Endothelial cell (in vitro differentiated cells): ENCODE measurements around the gene TPX2. TPM values are rescaled to one million over a fixed set of nuclear protein-coding genes. Genes with fewer than 3 reads are reported as not detected.
A peak's percentile ranks its signal among the peaks of the same experiment; 100 is the strongest.

Source experiments
- DNase-seq: peaks from one replicate; pipeline ENCODE4 v3.0.0; 2021; ENCODE audit warnings: low spot score
- H3K27ac Mint-ChIP-seq: one replicate; pipeline ENCODE4 v1.8.0; 2021; ENCODE audit warnings: mixed read lengths, inconsistent platforms; ENCODE audit not compliant: unreplicated experiment
- H3K27me3 Mint-ChIP-seq: one replicate; pipeline ENCODE4 v1.8.0; 2021; ENCODE audit warnings: mild to moderate bottlenecking, moderate library complexity, mixed read lengths, inconsistent platforms; ENCODE audit not compliant: unreplicated experiment
- H3K36me3 Mint-ChIP-seq: one replicate; pipeline ENCODE4 v1.8.0; 2021; ENCODE audit warnings: mild to moderate bottlenecking, low read depth, mixed read lengths, inconsistent platforms; ENCODE audit not compliant: unreplicated experiment
- H3K4me1 Mint-ChIP-seq: one replicate; pipeline ENCODE4 v1.8.0; 2021; ENCODE audit warnings: mild to moderate bottlenecking, mixed read lengths, inconsistent platforms; ENCODE audit not compliant: unreplicated experiment
- H3K4me3 Mint-ChIP-seq: one replicate; pipeline ENCODE4 v1.8.0; 2021; ENCODE audit warnings: mild to moderate bottlenecking, mixed read lengths, inconsistent platforms; ENCODE audit not compliant: unreplicated experiment
- H3K9me3 Mint-ChIP-seq: one replicate; pipeline ENCODE4 v1.8.0; 2021; ENCODE audit warnings: mixed read lengths, inconsistent platforms; ENCODE audit not compliant: unreplicated experiment
- CTCF ChIP-seq: fragments of 200-600 bp; sonication (generic); IDR thresholded peaks from one replicate; pipeline ENCODE4 v1.5.0; 2021; ENCODE audit warnings: antibody characterized with exemption; ENCODE audit not compliant: unreplicated experiment
- total RNA-seq: library from RNA; stranded (reverse); fragmentation: NEBNext Ultra II Directional; extraction: Animal tissue kit (Norgen Biotek cat#: 25700); gene quantifications from one replicate; pipeline ENCODE4 v1.2.1, GENCODE V29; 2021; ENCODE audit not compliant: unreplicated experiment

Gene TPX2
- total RNA-seq, 1 donor from 2014 or later: 27.2 TPM

DNA sequence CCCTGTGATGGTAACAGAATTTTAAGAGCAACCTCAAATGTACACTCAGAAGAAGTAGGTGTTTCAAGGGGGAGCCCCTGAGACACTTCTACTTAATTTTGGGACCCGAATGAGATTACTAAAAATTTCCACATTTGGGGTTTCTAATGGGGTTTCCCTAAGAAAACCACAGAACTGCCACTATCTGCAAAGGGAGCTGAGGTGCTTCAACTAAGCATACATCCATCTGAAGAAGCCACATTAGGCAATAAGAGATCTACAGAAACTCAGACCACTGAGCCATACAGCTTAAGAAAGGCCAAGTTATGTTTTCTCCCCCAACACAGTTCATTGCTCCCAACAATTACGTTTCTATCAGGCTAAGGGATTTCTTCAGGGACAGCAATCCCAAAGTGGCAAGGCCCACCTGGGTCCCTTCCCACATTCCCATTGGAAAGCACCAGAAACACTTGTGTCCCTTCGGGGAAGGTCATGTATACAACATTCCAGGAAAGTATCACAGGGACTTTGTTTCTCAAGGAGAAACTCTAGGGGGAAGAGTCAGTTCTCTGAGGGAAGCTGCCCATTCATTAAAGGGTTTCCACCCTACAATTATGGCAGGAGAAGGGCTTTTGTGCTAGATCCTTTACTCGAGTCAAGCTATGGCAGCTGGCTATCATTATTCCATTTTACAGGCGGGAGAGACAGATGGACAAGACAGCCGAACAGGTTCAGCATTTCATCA, 21.4 kb upstream of the TPX2 start:
- Mint-ChIP-seq H3K27ac (no peak overlapping the region), H3K9me3 (no peaks in the 10 kb centered on the region), H3K4me3 (peak overlapping the region; percentile 82), H3K4me1 (peaks cover 73% of the 10 kb centered on the region), H3K27me3 (peaks cover 11% of the 10 kb centered on the region), H3K36me3 (peaks cover 25% of the 10 kb centered on the region)
- DNase-seq: no peak
- no peak for TF ChIP-seq CTCF

DNA sequence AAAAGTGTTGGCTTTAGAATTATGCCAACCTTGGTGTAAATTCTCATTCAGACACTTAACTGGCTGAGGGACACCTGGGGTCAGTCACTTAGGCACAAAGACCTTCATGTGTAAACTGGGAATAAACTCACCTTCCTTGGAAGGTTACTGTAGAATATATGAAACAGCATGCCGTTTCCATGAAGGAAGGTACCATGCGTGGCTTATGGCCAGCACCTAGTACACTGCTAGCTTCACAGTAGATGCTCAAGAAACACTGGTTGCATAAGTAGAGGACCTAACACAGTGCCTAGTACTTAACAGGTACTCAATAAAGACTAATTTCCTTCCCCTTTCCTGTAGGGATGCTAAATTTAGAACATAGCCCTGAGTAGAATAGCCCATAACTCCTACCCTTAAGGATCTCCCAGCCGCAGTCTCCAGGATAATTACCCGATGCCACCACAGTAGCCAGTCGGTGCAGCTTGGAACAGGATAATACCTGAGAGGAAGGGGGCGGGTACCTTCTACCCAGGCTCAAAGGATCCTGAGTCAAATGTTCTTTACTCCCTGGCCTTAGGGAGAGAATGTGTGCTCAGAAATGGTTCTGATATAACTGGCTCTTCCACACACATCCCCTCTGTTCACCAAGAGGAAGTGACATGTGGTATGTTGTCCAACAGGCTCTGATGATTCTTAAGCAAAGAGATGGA, 20.0 kb upstream of the TPX2 start:
- H3K27ac Mint-ChIP-seq: no peak overlapping the region
- H3K36me3 Mint-ChIP-seq: peaks cover 21% of the 10 kb centered on the region
- TF ChIP-seq CTCF: no peak
- no peaks in the 10 kb centered on the region for H3K9me3 Mint-ChIP-seq
- DNase-seq: no peak
- peaks cover 61% of the 10 kb centered on the region for H3K4me1 Mint-ChIP-seq
- H3K4me3 Mint-ChIP-seq: no peak overlapping the region
- peaks cover 13% of the 10 kb centered on the region for H3K27me3 Mint-ChIP-seq

GRCh38 chr20:31719644-31720485, 19.2 kb upstream of the TPX2 start:
- DNase-seq: no peak
- no peak overlapping the region for H3K27ac Mint-ChIP-seq
- H3K27me3 Mint-ChIP-seq: peaks cover 13% of the 10 kb centered on the region
- TF ChIP-seq CTCF: no peak
- peak overlapping the region; percentile 90 for H3K4me3 Mint-ChIP-seq
- H3K4me1 Mint-ChIP-seq: peaks cover 59% of the 10 kb centered on the region
- H3K36me3 Mint-ChIP-seq: peaks cover 17% of the 10 kb centered on the region
- no peaks in the 10 kb centered on the region for H3K9me3 Mint-ChIP-seq

GRCh38 chr20:31720486-31721407, 18.3 kb upstream of the TPX2 start:
- Mint-ChIP-seq H3K36me3 (peaks cover 17% of the 10 kb centered on the region), H3K27me3 (peaks cover 10% of the 10 kb centered on the region), H3K4me1 (peaks cover 56% of the 10 kb centered on the region), H3K27ac (peak overlapping the region; percentile 58), H3K9me3 (no peaks in the 10 kb centered on the region), H3K4me3 (peak overlapping the region; percentile 90)
- DNase-seq: no peak
- no peak for TF ChIP-seq CTCF
